Mammary epithelial cell (primary cell): Measurements from ENCODE around the gene PRKN.

Source experiments
- EZH2 ChIP-seq: IDR thresholded peaks from 2 replicates; pipeline ENCODE4 v1.6.1; 2012; ENCODE audit warnings: low read length, inconsistent platforms, borderline replicate concordance
- TF ChIP-seq, protein P1 (sequence below), 2 donors: IDR thresholded peaks in 1 of 2; conservative IDR thresholded peaks in 1 of 2; 2 replicates each; pipeline ENCODE4 v1.5.1; 2011 to 2012; ENCODE audit warnings: inconsistent platforms in 2 of 2, low read length in 2 of 2, mild to moderate bottlenecking in 2 of 2, control low read depth in 1 of 2, low read depth in 1 of 2; ENCODE audit not compliant: insufficient read depth in 1 of 2; ENCODE audit errors: extremely low read depth in 1 of 2

DNA sequence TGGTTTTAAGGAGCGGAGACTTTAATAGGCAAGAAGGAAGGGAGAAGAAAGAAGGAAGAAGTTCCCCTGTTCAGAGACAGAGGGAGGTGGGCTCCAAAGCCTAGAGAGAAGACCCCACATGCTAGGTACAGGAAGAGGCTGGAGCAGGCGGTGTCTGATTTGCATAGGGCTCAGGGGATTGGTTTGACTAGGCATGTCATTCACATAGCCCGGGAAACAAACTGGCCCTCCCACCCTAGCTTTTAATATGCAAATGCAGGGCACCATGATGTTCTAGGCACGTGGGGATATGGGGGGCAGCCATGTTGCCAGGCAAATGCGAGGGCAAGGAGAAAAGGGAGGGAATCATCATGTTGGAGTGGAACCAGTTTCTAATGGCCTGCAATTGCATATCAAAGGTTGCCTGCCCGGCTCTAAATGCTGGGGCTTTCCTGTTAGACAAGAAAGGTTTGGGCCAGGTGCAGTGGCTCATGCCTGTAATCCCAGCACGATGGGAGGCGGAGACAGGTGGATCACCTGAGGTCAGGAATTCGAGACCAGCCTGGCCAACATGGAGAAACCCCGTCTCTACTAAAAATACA is 1419.4 kb downstream of the PRKN start:
- TF ChIP-seq EZH2, result no peak
- TF ChIP-seq, protein P1, sequence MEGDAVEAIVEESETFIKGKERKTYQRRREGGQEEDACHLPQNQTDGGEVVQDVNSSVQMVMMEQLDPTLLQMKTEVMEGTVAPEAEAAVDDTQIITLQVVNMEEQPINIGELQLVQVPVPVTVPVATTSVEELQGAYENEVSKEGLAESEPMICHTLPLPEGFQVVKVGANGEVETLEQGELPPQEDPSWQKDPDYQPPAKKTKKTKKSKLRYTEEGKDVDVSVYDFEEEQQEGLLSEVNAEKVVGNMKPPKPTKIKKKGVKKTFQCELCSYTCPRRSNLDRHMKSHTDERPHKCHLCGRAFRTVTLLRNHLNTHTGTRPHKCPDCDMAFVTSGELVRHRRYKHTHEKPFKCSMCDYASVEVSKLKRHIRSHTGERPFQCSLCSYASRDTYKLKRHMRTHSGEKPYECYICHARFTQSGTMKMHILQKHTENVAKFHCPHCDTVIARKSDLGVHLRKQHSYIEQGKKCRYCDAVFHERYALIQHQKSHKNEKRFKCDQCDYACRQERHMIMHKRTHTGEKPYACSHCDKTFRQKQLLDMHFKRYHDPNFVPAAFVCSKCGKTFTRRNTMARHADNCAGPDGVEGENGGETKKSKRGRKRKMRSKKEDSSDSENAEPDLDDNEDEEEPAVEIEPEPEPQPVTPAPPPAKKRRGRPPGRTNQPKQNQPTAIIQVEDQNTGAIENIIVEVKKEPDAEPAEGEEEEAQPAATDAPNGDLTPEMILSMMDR (conservative IDR thresholded peaks at IDR 0.05 in 1 of 2, IDR thresholded peaks at IDR 0.05 in 1 of 2; ENCODE audit: extremely low read depth in 1 of 2, insufficient read depth in 1 of 2, low read depth in 1 of 2, low read length in 2 of 2), result no peak
